ENCODE data around the gene USP33. TPM values are rescaled to one million over a fixed set of nuclear protein-coding genes. Genes with fewer than 3 reads are reported as not detected.

The USP33 gene
- total and polyA plus RNA-seq, 9 of the 15 experiments (the other 6 are each of a cell fraction or from before 2014, with no cell fraction given): 22.4 to 83.5 (median 44.7) TPM

DNA sequence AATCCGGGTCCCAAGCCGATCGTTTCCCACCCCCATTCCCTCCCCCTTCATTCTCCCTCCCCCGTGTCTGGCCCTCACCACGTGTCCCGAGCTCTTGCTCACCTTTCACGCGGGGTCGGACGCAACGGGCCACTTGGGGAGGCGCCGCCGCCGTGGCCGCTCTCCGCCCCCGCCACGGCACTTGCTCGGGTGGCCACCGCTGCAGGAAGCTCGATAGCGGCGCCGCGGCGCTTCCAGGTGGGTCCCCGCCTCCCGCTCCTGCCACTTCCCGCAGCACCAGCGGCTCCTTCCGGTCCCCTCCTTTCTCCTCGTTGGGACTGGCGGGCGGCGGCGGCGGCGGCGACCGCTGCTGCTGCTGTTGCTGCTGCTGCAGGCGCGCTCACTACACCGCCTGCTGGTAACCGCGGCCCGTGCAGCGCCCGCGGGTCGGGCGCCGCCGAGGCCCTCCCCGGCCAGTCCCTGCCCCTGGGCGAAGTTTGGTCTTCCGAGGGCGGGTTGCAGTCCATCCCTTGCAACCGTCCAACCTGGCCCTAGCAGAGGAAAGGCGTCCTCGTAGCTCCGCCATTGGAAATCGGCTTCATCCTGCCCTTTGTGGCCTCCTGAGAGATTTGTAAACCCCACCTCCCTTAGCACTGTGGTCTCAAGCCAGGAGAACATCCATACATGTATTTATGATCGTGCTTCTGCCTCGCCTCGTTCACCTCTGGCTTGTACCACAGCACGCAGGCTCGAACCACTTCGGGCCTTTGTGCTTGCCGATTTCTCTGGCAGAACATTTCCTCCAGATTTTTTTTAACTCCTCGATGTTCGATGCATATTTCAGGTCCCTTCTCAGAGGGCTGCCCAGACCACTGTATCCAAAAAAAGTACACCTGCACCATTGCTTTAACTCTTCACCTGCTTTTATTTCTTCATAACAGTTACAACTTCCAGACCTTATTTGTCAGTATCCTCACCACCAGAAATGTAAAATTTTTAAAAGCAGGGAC is 76.2 kb downstream of the USP33 start (continued):
- peak; percentile 89 for TF ChIP-seq FUS (optimal IDR thresholded peaks at IDR 0.05; ENCODE audit: low read depth, low read length)
- TF ChIP-seq AFF1 (IDR thresholded peaks at IDR 0.05; ENCODE audit: low read depth in 1 of 2, partially characterized antibody in 2 of 2): no peak
- no peak for TF ChIP-seq DACH1 (IDR thresholded peaks at IDR 0.05; ENCODE audit: partially characterized antibody)
- TF ChIP-seq, protein P1, sequence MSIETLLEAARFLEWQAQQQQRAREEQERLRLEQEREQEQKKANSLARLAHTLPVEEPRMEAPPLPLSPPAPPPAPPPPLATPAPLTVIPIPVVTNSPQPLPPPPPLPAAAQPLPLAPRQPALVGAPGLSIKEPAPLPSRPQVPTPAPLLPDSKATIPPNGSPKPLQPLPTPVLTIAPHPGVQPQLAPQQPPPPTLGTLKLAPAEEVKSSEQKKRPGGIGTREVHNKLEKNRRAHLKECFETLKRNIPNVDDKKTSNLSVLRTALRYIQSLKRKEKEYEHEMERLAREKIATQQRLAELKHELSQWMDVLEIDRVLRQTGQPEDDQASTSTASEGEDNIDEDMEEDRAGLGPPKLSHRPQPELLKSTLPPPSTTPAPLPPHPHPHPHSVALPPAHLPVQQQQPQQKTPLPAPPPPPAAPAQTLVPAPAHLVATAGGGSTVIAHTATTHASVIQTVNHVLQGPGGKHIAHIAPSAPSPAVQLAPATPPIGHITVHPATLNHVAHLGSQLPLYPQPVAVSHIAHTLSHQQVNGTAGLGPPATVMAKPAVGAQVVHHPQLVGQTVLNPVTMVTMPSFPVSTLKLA (conservative IDR thresholded peaks at IDR 0.05): peak in 1 of 2 experiments; percentile 70; a peak in 1 of 4 replicates
- TF ChIP-seq MAZ (CRISPR knock-in tag; conservative IDR thresholded peaks at IDR 0.05 in 1 of 2, IDR thresholded peaks at IDR 0.05 in 1 of 2): peak; percentile 85 to 95
- TF ChIP-seq CAMTA2 (CRISPR knock-in tag; conservative IDR thresholded peaks at IDR 0.05): no peak
- peak in 1 of 2 experiments; percentile 85; a peak in 2 of 4 replicates for TF ChIP-seq KDM1A (IDR thresholded peaks at IDR 0.05)
- TF ChIP-seq, protein P2, sequence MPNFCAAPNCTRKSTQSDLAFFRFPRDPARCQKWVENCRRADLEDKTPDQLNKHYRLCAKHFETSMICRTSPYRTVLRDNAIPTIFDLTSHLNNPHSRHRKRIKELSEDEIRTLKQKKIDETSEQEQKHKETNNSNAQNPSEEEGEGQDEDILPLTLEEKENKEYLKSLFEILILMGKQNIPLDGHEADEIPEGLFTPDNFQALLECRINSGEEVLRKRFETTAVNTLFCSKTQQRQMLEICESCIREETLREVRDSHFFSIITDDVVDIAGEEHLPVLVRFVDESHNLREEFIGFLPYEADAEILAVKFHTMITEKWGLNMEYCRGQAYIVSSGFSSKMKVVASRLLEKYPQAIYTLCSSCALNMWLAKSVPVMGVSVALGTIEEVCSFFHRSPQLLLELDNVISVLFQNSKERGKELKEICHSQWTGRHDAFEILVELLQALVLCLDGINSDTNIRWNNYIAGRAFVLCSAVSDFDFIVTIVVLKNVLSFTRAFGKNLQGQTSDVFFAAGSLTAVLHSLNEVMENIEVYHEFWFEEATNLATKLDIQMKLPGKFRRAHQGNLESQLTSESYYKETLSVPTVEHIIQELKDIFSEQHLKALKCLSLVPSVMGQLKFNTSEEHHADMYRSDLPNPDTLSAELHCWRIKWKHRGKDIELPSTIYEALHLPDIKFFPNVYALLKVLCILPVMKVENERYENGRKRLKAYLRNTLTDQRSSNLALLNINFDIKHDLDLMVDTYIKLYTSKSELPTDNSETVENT (CRISPR knock-in tag; IDR thresholded peaks at IDR 0.05): 0 out of 2 replicates have a peak, but pooled peaks have one; percentile 9
- TF ChIP-seq, protein P3, sequence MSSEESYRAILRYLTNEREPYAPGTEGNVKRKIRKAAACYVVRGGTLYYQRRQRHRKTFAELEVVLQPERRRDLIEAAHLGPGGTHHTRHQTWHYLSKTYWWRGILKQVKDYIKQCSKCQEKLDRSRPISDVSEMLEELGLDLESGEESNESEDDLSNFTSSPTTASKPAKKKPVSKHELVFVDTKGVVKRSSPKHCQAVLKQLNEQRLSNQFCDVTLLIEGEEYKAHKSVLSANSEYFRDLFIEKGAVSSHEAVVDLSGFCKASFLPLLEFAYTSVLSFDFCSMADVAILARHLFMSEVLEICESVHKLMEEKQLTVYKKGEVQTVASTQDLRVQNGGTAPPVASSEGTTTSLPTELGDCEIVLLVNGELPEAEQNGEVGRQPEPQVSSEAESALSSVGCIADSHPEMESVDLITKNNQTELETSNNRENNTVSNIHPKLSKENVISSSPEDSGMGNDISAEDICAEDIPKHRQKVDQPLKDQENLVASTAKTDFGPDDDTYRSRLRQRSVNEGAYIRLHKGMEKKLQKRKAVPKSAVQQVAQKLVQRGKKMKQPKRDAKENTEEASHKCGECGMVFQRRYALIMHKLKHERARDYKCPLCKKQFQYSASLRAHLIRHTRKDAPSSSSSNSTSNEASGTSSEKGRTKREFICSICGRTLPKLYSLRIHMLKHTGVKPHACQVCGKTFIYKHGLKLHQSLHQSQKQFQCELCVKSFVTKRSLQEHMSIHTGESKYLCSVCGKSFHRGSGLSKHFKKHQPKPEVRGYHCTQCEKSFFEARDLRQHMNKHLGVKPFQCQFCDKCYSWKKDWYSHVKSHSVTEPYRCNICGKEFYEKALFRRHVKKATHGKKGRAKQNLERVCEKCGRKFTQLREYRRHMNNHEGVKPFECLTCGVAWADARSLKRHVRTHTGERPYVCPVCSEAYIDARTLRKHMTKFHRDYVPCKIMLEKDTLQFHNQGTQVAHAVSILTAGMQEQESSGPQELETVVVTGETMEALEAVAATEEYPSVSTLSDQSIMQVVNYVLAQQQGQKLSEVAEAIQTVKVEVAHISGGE (CRISPR knock-in tag; IDR thresholded peaks at IDR 0.05): peak in 2 of 3 experiments; percentile 88 to 97; a peak in 4 of 6 replicates
- TF ChIP-seq NRF1 (conservative IDR thresholded peaks at IDR 0.05 in 1 of 2, IDR thresholded peaks at IDR 0.05 in 1 of 2): peak in 1 of 2 experiments; percentile 44; a peak in 2 of 4 replicates
- TF ChIP-seq ZNF224 (CRISPR knock-in tag; IDR thresholded peaks at IDR 0.05): no peak
- TF ChIP-seq FOSL1 (tag; conservative IDR thresholded peaks at IDR 0.05): no peak; the same call in 1 of the 2 replicates
- no peak for TF ChIP-seq STAT5A (IDR thresholded peaks at IDR 0.05; ENCODE audit: borderline replicate concordance, low read length)
